Stimulated activated CD4-positive, alpha-beta T cell treated with anti-CD3 and anti-CD28 coated beads, Interleukin-12 subunit alpha, Interleukin-12 subunit beta, amount 100 ng/mL, for 4 hours (primary cell): ENCODE measurements around the gene DCST1.

ENCODE experiments used
- DNase-seq: peaks from one replicate; pipeline ENCODE4 v3.0.0-alpha.2; 2020

DCST1 gene

DNA sequence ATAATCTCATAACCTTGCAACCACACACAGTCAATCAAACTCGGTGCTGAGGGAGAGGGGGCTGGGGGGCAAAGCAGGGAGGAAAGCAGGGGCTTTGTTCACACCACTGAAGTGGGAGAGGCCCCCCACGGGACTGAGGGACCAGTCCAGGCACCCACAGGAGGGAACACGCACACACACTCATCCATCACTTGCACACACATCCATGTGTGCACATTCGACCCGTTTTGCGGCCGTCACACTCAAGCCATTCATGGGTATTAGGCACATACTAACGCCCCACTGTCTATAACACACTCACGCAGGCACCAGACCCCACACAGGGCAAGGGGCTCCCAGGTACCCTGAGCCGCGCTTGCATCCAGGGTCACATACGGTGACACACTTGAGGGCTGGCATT, 59.0 kb downstream of the DCST1 start:
- no peak for DNase-seq

GRCh38 chr1:155093911-155094621, 60.4 kb downstream of the DCST1 start:
- DNase-seq: no peak

DNA sequence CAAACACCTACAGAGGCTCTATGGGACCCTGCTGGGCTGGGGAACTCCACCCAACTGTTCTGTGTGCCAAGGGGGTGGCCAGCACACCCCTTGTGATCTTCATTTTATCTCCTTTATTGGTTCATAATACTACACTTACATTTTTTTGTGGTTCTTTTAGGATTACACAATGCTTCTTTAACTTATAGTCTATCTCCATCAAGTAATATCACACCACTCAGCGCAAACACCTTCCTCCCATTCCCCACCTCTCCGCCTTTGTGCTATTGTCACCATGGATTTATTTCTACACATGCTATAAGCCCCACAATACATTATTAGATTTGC, 61.0 kb downstream of the DCST1 start:
- no peak for DNase-seq

- no peak for DNase-seq
Measured at GRCh38 chr1:155099331-155099730, 65.7 kb downstream of the DCST1 start.
